Hematopoietic multipotent progenitor cell treated with erythropoietin and hydrocortisone succinate and interleukin-3 and kit ligand, for 15 days (in vitro differentiated cells): ENCODE data around the gene NR1D2.
"Not testable (repeated sequence)": the region's sequence is repeated elsewhere in the genome, so short reads cannot be mapped to it uniquely, and the experiment has no call there.

Source experiments
- DNase-seq: peaks from one replicate; pipeline ENCODE4 v3.0.0-alpha.2; 2015; ENCODE audit warnings: low spot score

Gene NR1D2

GRCh38 chr3:23944861-23945662, at the start of gene NR1D2:
TSS of gene NR1D2 (plus strand) at chr3:23945286. CDS start at chr3:23945579, 293 bp downstream.
- peak; percentile 74 for DNase-seq

DNA sequence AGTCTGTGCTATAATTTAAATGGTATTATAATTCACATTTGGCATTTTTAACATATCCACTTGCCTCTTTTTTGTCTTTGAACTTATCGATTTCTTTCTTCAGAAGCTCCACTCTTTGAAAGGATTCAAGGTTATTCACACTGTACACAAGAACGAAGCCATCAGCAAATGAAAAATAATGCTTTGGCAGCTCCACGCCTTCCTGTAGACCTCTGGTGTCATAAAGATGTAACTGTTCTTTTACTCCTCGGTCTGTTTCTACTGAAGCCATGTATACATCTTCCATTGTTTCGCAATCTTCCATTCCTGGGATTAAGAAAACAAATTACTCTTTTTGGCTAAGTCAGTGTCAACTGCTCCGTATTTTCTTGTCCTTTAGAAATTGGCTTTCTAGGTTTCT, 44.3 kb upstream of the NR1D2 start:
- DNase-seq = no peak

DNA sequence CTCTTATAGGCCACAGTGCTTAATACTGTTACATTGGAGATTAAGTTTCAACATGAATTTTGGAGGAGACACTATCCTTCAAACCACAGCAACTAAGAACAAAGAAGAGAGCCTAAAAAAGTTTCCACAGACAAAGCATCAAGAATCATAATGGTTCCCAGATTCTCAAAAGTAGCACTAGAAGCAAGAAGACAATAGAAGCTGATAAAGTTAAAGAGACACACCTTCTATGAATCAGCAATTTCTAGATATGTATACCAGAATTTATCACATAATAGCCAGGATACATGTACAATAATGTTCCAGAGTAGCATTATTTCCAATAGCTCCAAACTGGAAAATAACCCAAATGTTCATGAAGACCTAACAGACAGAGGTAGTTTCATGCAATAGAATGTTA, 40.5 kb upstream of the NR1D2 start:
- no peak for DNase-seq

- DNase-seq = no peak
These were observed 35.7 kb upstream of the NR1D2 start for GRCh38 chr3:23909341-23909740.

- DNase-seq = no peak
These were observed 33.7 kb upstream of the NR1D2 start for GRCh38 chr3:23911397-23911796.

- not testable (repeated sequence) for DNase-seq
These were observed 32.8 kb upstream of the NR1D2 start for GRCh38 chr3:23912335-23912734.

GRCh38 chr3:23913182-23913581, 31.9 kb upstream of the NR1D2 start:
- no peak for DNase-seq

DNA sequence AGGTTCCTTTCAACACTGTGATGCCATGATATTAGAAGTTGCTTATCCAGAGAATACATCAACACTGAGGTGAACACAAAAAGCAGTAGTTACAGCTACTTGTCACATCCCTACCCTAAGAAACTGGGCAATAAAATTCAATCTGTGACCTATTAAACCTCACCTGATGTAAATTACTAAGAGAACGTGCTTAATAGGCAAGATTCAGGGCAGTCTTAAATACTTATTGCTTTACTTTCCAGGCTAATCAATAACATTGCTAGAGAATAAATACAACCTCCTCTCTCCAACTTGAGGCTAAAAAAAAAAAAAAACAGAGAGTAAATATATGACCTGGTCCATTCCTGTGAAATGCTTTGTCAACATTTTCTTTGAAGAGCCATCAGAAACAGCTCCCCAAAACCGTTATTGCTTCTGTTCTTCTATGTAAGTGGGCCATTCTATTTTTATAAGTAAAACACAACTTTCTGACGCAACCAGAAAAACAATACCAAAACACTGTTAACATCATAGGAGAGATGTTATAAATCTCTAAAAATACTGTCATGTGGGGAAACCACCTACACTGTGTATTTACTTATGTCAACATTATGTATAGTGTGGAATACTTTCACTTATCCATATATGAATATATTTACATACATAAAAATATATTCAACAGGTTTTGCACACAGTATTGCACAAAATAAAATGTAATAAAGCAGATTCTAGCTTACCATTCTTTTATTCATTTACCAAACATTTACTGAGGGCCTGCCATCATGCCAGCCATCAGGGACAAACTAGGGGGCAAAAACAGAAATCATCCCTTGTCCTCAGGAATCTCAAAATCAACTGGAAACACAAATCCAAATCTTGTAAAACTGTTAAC, 31.0 kb upstream of the NR1D2 start:
- no peak for DNase-seq

GRCh38 chr3:23915537-23916108, 29.5 kb upstream of the NR1D2 start:
- no peak for DNase-seq

DNA sequence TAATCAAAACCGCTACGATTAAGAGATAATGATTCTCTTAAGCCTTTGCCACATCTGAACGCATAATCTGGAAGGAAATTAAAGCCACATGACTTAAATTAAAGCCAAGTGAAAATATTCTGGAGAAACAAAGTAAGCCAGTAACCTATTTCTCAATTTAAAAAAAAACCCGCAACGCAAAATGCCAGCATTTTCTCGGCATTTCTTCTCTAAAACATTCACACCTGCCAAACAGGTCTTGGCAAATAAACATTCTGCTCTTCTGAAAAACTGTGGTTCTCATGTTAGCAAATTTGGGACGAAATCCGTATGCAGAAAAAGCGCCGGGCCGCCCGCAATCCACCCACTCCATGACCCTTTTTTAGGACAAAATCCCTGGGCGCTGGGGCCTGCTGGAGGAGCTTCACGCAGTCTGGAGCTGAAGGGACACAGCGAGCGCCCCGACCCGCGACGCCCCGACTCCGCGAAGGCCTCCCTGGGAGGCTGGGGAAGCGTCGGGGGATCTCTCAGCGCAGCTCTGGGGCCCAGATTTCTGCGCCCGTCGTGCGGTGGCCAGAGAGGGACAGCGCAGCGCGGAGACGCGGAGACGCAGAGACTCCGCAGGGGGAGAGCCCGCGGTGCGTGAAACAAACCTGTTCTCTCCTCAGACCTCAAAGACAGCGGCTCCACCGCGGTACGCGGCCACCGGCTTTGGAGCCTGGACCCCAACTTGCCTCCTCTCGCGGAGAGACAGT, 28.8 kb upstream of the NR1D2 start:
- no peak for DNase-seq

- peak; percentile 95 for DNase-seq
These were observed 28.0 kb upstream of the NR1D2 start, which contains the start of the genes NKIRAS1 and RPL15 for GRCh38 chr3:23916886-23917678. TSS of gene NKIRAS1 (minus strand) at chr3:23916990. CDS start at chr3:23910904, 6,086 bp downstream. TSS of gene RPL15 (plus strand) at chr3:23917132. CDS start at chr3:23917860, 728 bp downstream.

DNA sequence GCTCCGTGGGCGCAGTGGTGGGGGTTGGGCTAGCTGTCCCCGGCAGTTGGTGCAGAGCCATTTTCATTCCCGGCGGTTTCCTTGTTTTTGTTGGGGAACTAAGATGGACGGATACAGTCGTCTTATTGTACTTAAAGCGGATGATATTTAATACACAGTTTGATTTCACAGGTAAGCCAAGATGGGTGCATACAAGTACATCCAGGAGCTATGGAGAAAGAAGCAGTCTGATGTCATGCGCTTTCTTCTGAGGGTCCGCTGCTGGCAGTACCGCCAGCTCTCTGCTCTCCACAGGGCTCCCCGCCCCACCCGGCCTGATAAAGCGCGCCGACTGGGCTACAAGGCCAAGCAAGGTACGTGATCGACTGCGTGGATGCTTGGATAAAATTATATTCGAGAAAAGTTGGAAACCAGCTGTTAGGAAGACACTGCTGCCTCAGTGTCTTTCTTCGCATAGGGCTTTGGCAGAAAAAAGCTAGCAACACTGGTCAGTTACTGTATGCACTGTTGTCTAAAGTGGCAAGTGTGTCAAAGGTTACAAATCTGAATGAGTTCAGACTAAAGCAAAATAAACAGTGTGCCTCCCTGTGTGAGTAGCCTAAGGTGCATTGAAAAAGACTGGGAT, 27.3 kb upstream of the NR1D2 start:
- DNase-seq = not testable (repeated sequence)

DNA sequence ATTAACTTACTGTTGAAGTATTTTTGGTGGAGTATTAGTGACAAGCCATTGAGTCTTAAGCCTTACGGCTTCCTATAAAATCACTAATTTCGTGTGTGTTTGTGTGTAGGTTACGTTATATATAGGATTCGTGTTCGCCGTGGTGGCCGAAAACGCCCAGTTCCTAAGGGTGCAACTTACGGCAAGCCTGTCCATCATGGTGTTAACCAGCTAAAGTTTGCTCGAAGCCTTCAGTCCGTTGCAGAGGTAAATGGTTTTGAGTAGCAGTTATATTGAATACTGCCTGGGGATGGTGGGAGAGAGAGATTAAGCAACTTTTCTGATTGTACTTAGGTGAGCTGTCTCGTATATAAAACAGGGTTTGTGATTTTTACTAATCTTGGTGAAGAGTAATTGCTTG, 26.8 kb upstream of the NR1D2 start:
- not testable (repeated sequence) for DNase-seq

GRCh38 chr3:23919628-23920027, 25.5 kb upstream of the NR1D2 start:
- DNase-seq = no peak

GRCh38 chr3:23920151-23920655, 24.9 kb upstream of the NR1D2 start:
- DNase-seq = no peak

GRCh38 chr3:23921052-23921511, 24.0 kb upstream of the NR1D2 start:
- DNase-seq = no peak

- no peak for DNase-seq
These were observed 21.3 kb upstream of the NR1D2 start for GRCh38 chr3:23923786-23924185.

GRCh38 chr3:23926246-23926645, 18.8 kb upstream of the NR1D2 start:
- no peak for DNase-seq

GRCh38 chr3:23926736-23927135, 18.4 kb upstream of the NR1D2 start:
- DNase-seq = no peak

GRCh38 chr3:23928524-23928923, 16.6 kb upstream of the NR1D2 start:
- DNase-seq = no peak
